Left ventricle myocardium inferior (tissue), 1 donor: ENCODE results near the gene IQSEC1. TPM values are rescaled to one million over a fixed set of nuclear protein-coding genes. Genes with fewer than 3 reads are reported as not detected.

Source experiments
- DNase-seq: peaks from one replicate; pipeline ENCODE4 v3.0.0-alpha.2; 2020
- H3K27ac ChIP-seq: fragments of 200-600 bp; replicated peaks from 2 replicates; pipeline ENCODE4 v1.8.0; 2021
- H3K27me3 ChIP-seq: fragments of 200-600 bp; 2 replicates; pipeline ENCODE4 v1.8.0; 2021; ENCODE audit warnings: low read depth
- H3K36me3 ChIP-seq: fragments of 200-600 bp; 2 replicates; pipeline ENCODE4 v1.8.0; 2021
- H3K4me1 ChIP-seq: fragments of 200-600 bp; 2 replicates; pipeline ENCODE4 v1.8.0; 2021
- H3K4me3 ChIP-seq: fragments of 200-600 bp; 2 replicates; pipeline ENCODE4 v1.8.0; 2021; ENCODE audit warnings: mild to moderate bottlenecking, moderate library complexity
- H3K9me3 ChIP-seq: fragments of 200-600 bp; replicated peaks from 2 replicates; pipeline ENCODE4 v1.8.0; 2021
- CTCF ChIP-seq: fragments of 200-600 bp; IDR thresholded peaks from 2 replicates; pipeline ENCODE4 v1.8.0; 2021; ENCODE audit warnings: antibody characterized with exemption, mild to moderate bottlenecking, borderline replicate concordance
- intact Hi-C: fragments of 100-400 bp; cut with micrococcal nuclease; formaldehyde crosslinking; loops from one replicate; pipeline ENCODE4 v1.11.0; 2022
- total RNA-seq: library from RNA; stranded (reverse); fragmentation: NEBNext Ultra II Directional; extraction: Animal tissue kit (Norgen Biotek cat#: 25700); gene quantifications from one replicate; pipeline ENCODE4 v1.2.1, GENCODE V29; 2021
- donor health status: DM: no; HTN: yes; CAD: no; lungs with severe emphysema.

IQSEC1 gene
- total RNA-seq, 1 donor from 2014 or later: 78.6 TPM

- Histone ChIP-seq H3K36me3 (no peaks in the 10 kb centered on the region), H3K4me3 (peak overlapping the region; percentile 52), H3K27ac (no peak overlapping the region)
Measured at GRCh38 chr3:12868039-12869034, 204.9 kb downstream of the IQSEC1 start.

GRCh38 chr3:12866836-12867235, 206.4 kb downstream of the IQSEC1 start:
- peaks cover 10% of the 10 kb centered on the region for H3K9me3 ChIP-seq
- no peak for TF ChIP-seq CTCF
- intact Hi-C loops: loop anchor here (10.0 kb wide), 1 partner anchor 128 kb away; no protein-coding TSS in a partner anchor
- no peak overlapping the region for H3K4me3 ChIP-seq
- peaks cover 16% of the 10 kb centered on the region for H3K27me3 ChIP-seq
- no peaks in the 10 kb centered on the region for H3K36me3 ChIP-seq
- no peak overlapping the region for H3K27ac ChIP-seq
- peaks cover 12% of the 10 kb centered on the region for H3K4me1 ChIP-seq
- no peak for DNase-seq

More at GRCh38 chr3:12868039-12869034, 204.9 kb downstream of the IQSEC1 start:
- peaks cover 12% of the 10 kb centered on the region for H3K4me1 ChIP-seq
- peaks cover 16% of the 10 kb centered on the region for H3K27me3 ChIP-seq
- H3K9me3 ChIP-seq: peaks cover 10% of the 10 kb centered on the region
- intact Hi-C loops: loop anchor here (10.0 kb wide), 1 partner anchor 126 kb away; no protein-coding TSS in a partner anchor
- peak; percentile 84 for DNase-seq
- peak; percentile 96 for TF ChIP-seq CTCF

- Histone ChIP-seq H3K9me3 (peaks cover 10% of the 10 kb centered on the region), H3K27ac (no peak overlapping the region), H3K4me1 (peaks cover 12% of the 10 kb centered on the region), H3K4me3 (no peak overlapping the region), H3K36me3 (no peaks in the 10 kb centered on the region), H3K27me3 (peaks cover 16% of the 10 kb centered on the region)
- DNase-seq: no peak
- intact Hi-C loops: loop anchor here (10.0 kb wide), 1 partner anchor 130 kb away; no protein-coding TSS in a partner anchor
- TF ChIP-seq CTCF: no peak
Measured at GRCh38 chr3:12865271-12865670, 208.0 kb downstream of the IQSEC1 start.

- DNase-seq: no peak
- no peaks in the 10 kb centered on the region for H3K4me1 ChIP-seq
- peaks cover 10% of the 10 kb centered on the region for H3K9me3 ChIP-seq
- no peak for TF ChIP-seq CTCF
- intact Hi-C loops: loop anchor here (10.0 kb wide), 1 partner anchor 132 kb away; no protein-coding TSS in a partner anchor
- H3K27me3 ChIP-seq: no peaks in the 10 kb centered on the region
- no peaks in the 10 kb centered on the region for H3K36me3 ChIP-seq
- H3K4me3 ChIP-seq: no peak overlapping the region
- H3K27ac ChIP-seq: no peak overlapping the region
Measured at GRCh38 chr3:12862387-12862786, 210.8 kb downstream of the IQSEC1 start.

- no peak for TF ChIP-seq CTCF
- Histone ChIP-seq H3K9me3 (peaks cover 10% of the 10 kb centered on the region), H3K4me3 (no peak overlapping the region), H3K27ac (no peak overlapping the region), H3K4me1 (no peaks in the 10 kb centered on the region), H3K27me3 (no peaks in the 10 kb centered on the region), H3K36me3 (no peaks in the 10 kb centered on the region)
- intact Hi-C loops: loop anchor here (10.0 kb wide), 1 partner anchor 133 kb away; no protein-coding TSS in a partner anchor
- no peak for DNase-seq
Measured at GRCh38 chr3:12861611-12862010, 211.6 kb downstream of the IQSEC1 start.
